ENCODE results near the gene FA2H.

The FA2H gene

GRCh38 chr16:74720579-74720978, 54.0 kb downstream of the FA2H start:
- Histone ChIP-seq H3K14ac (ENCODE audit: low read length) (no peak overlapping the region), H2BK120ac (ENCODE audit: insufficient read depth, low read length, poor library complexity) (no peak overlapping the region), H3K4me2 (ENCODE audit: low read length) (no peak overlapping the region), H3K79me2 (ENCODE audit: control insufficient read depth, insufficient read depth, low read length, poor library complexity) (no peaks in the 10 kb centered on the region), H4K12ac (ENCODE audit: low read depth, low read length) (no peak overlapping the region), H2BK12ac (ENCODE audit: low read length) (no peak overlapping the region), H4K8ac (ENCODE audit: low read depth, low read length) (no peak overlapping the region), H2AK5ac (ENCODE audit: low read length) (no peak overlapping the region), H3K4me3 (ENCODE audit: low read depth, low read length) (no peak overlapping the region), H3K9ac (ENCODE audit: low read length) (no peak overlapping the region), H3K9me3 (ENCODE audit: insufficient read depth, low read depth, low read length) (peaks cover 2% of the 10 kb centered on the region), H3K79me1 (ENCODE audit: low read length) (no peaks in the 10 kb centered on the region), H3K23ac (ENCODE audit: low read length) (no peak overlapping the region), H2AFZ (ENCODE audit: insufficient read depth, low read length, poor library complexity) (no peak overlapping the region), H3K36me3 (ENCODE audit: control insufficient read depth in 1 of 2, insufficient read depth in 2 of 2, low read length in 2 of 2) (no peaks in the 10 kb centered on the region), H2BK5ac (ENCODE audit: low read depth, low read length, poor library complexity) (no peak overlapping the region), H4K91ac (ENCODE audit: low read depth, low read length) (no peak overlapping the region), H3K27ac (ENCODE audit: low read depth, low read length) (no peak overlapping the region), H3K4me1 (ENCODE audit: control insufficient read depth in 1 of 2, insufficient read depth in 2 of 2, low read length in 2 of 2) (no peaks in the 10 kb centered on the region), H3K27me3 (ENCODE audit: insufficient read depth, low read length) (no peaks in the 10 kb centered on the region), H3K4ac (ENCODE audit: low read depth, low read length) (no peak overlapping the region), H3K18ac (ENCODE audit: low read length) (no peak overlapping the region)
- DNase-seq, result no peak
- WGBS (ENCODE audit: extremely low coverage, insufficient coverage, insufficient read length), result no CpG with 5 or more reads among the region's 5 CpGs

GRCh38 chr16:74718741-74719610, 55.6 kb downstream of the FA2H start:
- DNase-seq, result no peak
- Histone ChIP-seq H2AFZ (ENCODE audit: insufficient read depth, low read length, poor library complexity) (no peak overlapping the region), H3K4me3 (ENCODE audit: low read depth, low read length) (no peak overlapping the region), H3K4ac (ENCODE audit: low read depth, low read length) (no peak overlapping the region), H4K8ac (ENCODE audit: low read depth, low read length) (no peak overlapping the region), H3K9me3 (ENCODE audit: insufficient read depth, low read depth, low read length) (peaks cover 2% of the 10 kb centered on the region), H3K9ac (ENCODE audit: low read length) (no peak overlapping the region), H2BK12ac (ENCODE audit: low read length) (no peak overlapping the region), H3K27me3 (ENCODE audit: insufficient read depth, low read length) (no peaks in the 10 kb centered on the region), H4K12ac (ENCODE audit: low read depth, low read length) (no peak overlapping the region), H2AK5ac (ENCODE audit: low read length) (no peak overlapping the region), H3K79me1 (ENCODE audit: low read length) (no peaks in the 10 kb centered on the region), H3K14ac (ENCODE audit: low read length) (no peak overlapping the region), H3K23ac (ENCODE audit: low read length) (no peak overlapping the region), H2BK120ac (ENCODE audit: insufficient read depth, low read length, poor library complexity) (no peak overlapping the region), H3K4me2 (ENCODE audit: low read length) (no peak overlapping the region), H3K18ac (ENCODE audit: low read length) (no peak overlapping the region), H3K4me1 (ENCODE audit: control insufficient read depth in 1 of 2, insufficient read depth in 2 of 2, low read length in 2 of 2) (no peaks in the 10 kb centered on the region), H3K79me2 (ENCODE audit: control insufficient read depth, insufficient read depth, low read length, poor library complexity) (no peaks in the 10 kb centered on the region), H2BK5ac (ENCODE audit: low read depth, low read length, poor library complexity) (no peak overlapping the region), H4K91ac (ENCODE audit: low read depth, low read length) (no peak overlapping the region), H3K36me3 (ENCODE audit: control insufficient read depth in 1 of 2, insufficient read depth in 2 of 2, low read length in 2 of 2) (no peaks in the 10 kb centered on the region), H3K27ac (ENCODE audit: low read depth, low read length) (no peak overlapping the region)
- WGBS (ENCODE audit: extremely low coverage, insufficient coverage, insufficient read length), result no CpG with 5 or more reads among the region's 27 CpGs

DNA sequence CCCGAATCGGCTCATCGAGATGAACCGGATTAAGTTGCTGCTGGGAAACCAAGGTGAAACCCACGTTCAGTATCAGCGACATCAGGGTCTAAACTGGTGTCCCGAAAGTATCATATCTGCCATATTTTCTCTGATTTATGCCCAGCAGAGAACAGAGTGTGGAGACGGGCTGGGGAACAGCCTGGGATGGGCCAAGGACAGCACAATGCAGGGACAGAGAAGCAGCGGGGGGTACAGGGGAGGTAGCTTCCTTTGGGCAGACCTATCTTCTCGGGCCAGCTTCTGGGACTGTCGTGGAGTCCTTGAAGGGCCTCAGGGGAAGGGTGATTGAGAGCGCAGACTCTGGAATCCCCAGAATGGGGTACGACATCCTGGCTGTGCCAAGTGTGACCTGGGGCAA, 56.5 kb downstream of the FA2H start:
- H3K79me1 ChIP-seq (ENCODE audit: low read length), result no peaks in the 10 kb centered on the region
- no peak overlapping the region for H3K18ac ChIP-seq (ENCODE audit: low read length)
- no peaks in the 10 kb centered on the region for H3K27me3 ChIP-seq (ENCODE audit: insufficient read depth, low read length)
- H3K27ac ChIP-seq (ENCODE audit: low read depth, low read length), result no peak overlapping the region
- no peaks in the 10 kb centered on the region for H3K79me2 ChIP-seq (ENCODE audit: control insufficient read depth, insufficient read depth, low read length, poor library complexity)
- H2BK12ac ChIP-seq (ENCODE audit: low read length), result no peak overlapping the region
- no peak overlapping the region for H3K4me3 ChIP-seq (ENCODE audit: low read depth, low read length)
- no peak overlapping the region for H3K4ac ChIP-seq (ENCODE audit: low read depth, low read length)
- no peaks in the 10 kb centered on the region for H3K4me1 ChIP-seq (ENCODE audit: control insufficient read depth in 1 of 2, insufficient read depth in 2 of 2, low read length in 2 of 2)
- no peak overlapping the region for H4K91ac ChIP-seq (ENCODE audit: low read depth, low read length)
- peaks cover 5% of the 10 kb centered on the region for H3K9me3 ChIP-seq (ENCODE audit: insufficient read depth, low read depth, low read length)
- WGBS (ENCODE audit: extremely low coverage, insufficient coverage, insufficient read length), result no CpG with 5 or more reads among the region's 13 CpGs
- H3K4me2 ChIP-seq (ENCODE audit: low read length), result no peak overlapping the region
- H3K9ac ChIP-seq (ENCODE audit: low read length), result no peak overlapping the region
- H2BK5ac ChIP-seq (ENCODE audit: low read depth, low read length, poor library complexity), result no peak overlapping the region
- H4K12ac ChIP-seq (ENCODE audit: low read depth, low read length), result no peak overlapping the region
- no peak overlapping the region for H2BK120ac ChIP-seq (ENCODE audit: insufficient read depth, low read length, poor library complexity)
- no peak overlapping the region for H3K14ac ChIP-seq (ENCODE audit: low read length)
- no peak overlapping the region for H2AK5ac ChIP-seq (ENCODE audit: low read length)
- no peaks in the 10 kb centered on the region for H3K36me3 ChIP-seq (ENCODE audit: control insufficient read depth in 1 of 2, insufficient read depth in 2 of 2, low read length in 2 of 2)
- H3K23ac ChIP-seq (ENCODE audit: low read length), result no peak overlapping the region
- no peak overlapping the region for H4K8ac ChIP-seq (ENCODE audit: low read depth, low read length)
- no peak for DNase-seq
- H2AFZ ChIP-seq (ENCODE audit: insufficient read depth, low read length, poor library complexity), result no peak overlapping the region

- Histone ChIP-seq H3K4me2 (ENCODE audit: low read length) (no peak overlapping the region), H3K27me3 (ENCODE audit: insufficient read depth, low read length) (no peaks in the 10 kb centered on the region), H3K4me3 (ENCODE audit: low read depth, low read length) (no peak overlapping the region), H3K9me3 (ENCODE audit: insufficient read depth, low read depth, low read length) (peaks cover 5% of the 10 kb centered on the region), H3K14ac (ENCODE audit: low read length) (no peak overlapping the region), H3K36me3 (ENCODE audit: control insufficient read depth in 1 of 2, insufficient read depth in 2 of 2, low read length in 2 of 2) (no peaks in the 10 kb centered on the region), H2BK12ac (ENCODE audit: low read length) (no peak overlapping the region), H3K18ac (ENCODE audit: low read length) (no peak overlapping the region), H2AFZ (ENCODE audit: insufficient read depth, low read length, poor library complexity) (no peak overlapping the region), H3K4me1 (ENCODE audit: control insufficient read depth in 1 of 2, insufficient read depth in 2 of 2, low read length in 2 of 2) (no peaks in the 10 kb centered on the region), H2AK5ac (ENCODE audit: low read length) (no peak overlapping the region), H3K27ac (ENCODE audit: low read depth, low read length) (no peak overlapping the region), H2BK120ac (ENCODE audit: insufficient read depth, low read length, poor library complexity) (no peak overlapping the region), H3K79me2 (ENCODE audit: control insufficient read depth, insufficient read depth, low read length, poor library complexity) (no peaks in the 10 kb centered on the region), H2BK5ac (ENCODE audit: low read depth, low read length, poor library complexity) (no peak overlapping the region), H4K12ac (ENCODE audit: low read depth, low read length) (no peak overlapping the region), H3K4ac (ENCODE audit: low read depth, low read length) (no peak overlapping the region), H3K23ac (ENCODE audit: low read length) (no peak overlapping the region), H4K8ac (ENCODE audit: low read depth, low read length) (no peak overlapping the region), H3K9ac (ENCODE audit: low read length) (no peak overlapping the region), H3K79me1 (ENCODE audit: low read length) (no peaks in the 10 kb centered on the region), H4K91ac (ENCODE audit: low read depth, low read length) (no peak overlapping the region)
- DNase-seq, result no peak
- WGBS (ENCODE audit: extremely low coverage, insufficient coverage, insufficient read length), result no CpG with 5 or more reads among the region's 7 CpGs
Measured at GRCh38 chr16:74717367-74717766, 57.3 kb downstream of the FA2H start.
